Esophagus muscularis mucosa (tissue), 4 donors: ENCODE measurements around the gene PPP6R3. TPM values are rescaled to one million over a fixed set of nuclear protein-coding genes. Genes with fewer than 3 reads are reported as not detected.

Experiments used
- DNase-seq: peaks from one replicate; pipeline ENCODE4 v3.0.0-alpha.2; 2017; ENCODE audit errors: extremely low spot score
- H3K27ac ChIP-seq, 4 donors: fragments of 200-600 bp; sonication (generic); replicated peaks in 1 of 4; 1 replicate in 3 of 4; 2 replicates in 1 of 4; pipeline ENCODE4 v1.5.1; 2016 to 2019; ENCODE audit warnings: mild to moderate bottlenecking in 1 of 4
- H3K27me3 ChIP-seq, 4 donors: fragments of 200-600 bp; sonication (generic); one replicate each; pipeline versions ENCODE4 v1.5.1 to v1.6.0; 2016 to 2019
- H3K36me3 ChIP-seq, 4 donors: fragments of 200-600 bp; sonication (generic); one replicate each; pipeline ENCODE4 v1.5.1; 2016 to 2019
- H3K4me1 ChIP-seq, 4 donors: fragments of 200-600 bp; sonication (generic); one replicate each; pipeline ENCODE4 v1.5.1; 2016 to 2019
- H3K4me3 ChIP-seq, 4 donors: fragments of 200-600 bp; sonication (generic); 1 replicate in 2 of 4; 2 replicates in 2 of 4; pipeline ENCODE4 v1.5.1; 2016 to 2019; ENCODE audit warnings: mild to moderate bottlenecking in 4 of 4, moderate library complexity in 1 of 4
- H3K9me3 ChIP-seq, 4 donors: fragments of 200-600 bp; sonication (generic); 1 replicate in 3 of 4; 2 replicates in 1 of 4; pipeline ENCODE4 v1.5.1; 2016 to 2019
- EP300 ChIP-seq: sonication (generic); formaldehyde crosslinking; IDR thresholded peaks from one replicate; pipeline ENCODE4 v1.6.1; 2017; ENCODE audit warnings: antibody characterized with exemption
- POLR2A ChIP-seq: fragments of 450-650 bp; IDR thresholded peaks from one replicate; pipeline ENCODE4 v1.6.1; 2017; ENCODE audit warnings: antibody characterized with exemption, moderate library complexity, mild to moderate bottlenecking, low read depth
- POLR2AphosphoS5 ChIP-seq, 2 donors: sonication (generic); formaldehyde crosslinking; IDR thresholded peaks; one replicate each; pipeline ENCODE4 v1.6.1; 2017; ENCODE audit warnings: antibody characterized with exemption in 2 of 2
- WGBS: methylation state at CpG from one replicate; pipeline ENCODE4 v1.1.5; 2018; 5-methylcytosine and 5-hydroxymethylcytosine counted together
- intact Hi-C: fragments of 100-400 bp; cut with DNase I; formaldehyde crosslinking; loops from one replicate; pipeline ENCODE4 v1.15.1; 2023
- total RNA-seq, 4 donors: library from RNA; depleted of rRNA; stranded (reverse); fragments of >200 nt; gene quantifications; one replicate each; pipeline versions ENCODE4 v1.1.0 to v1.2.1, GENCODE V29; 2016
- TF ChIP-seq, protein P1 (sequence below), 3 experiments: fragments of 200-600 bp in 2 of 3; fragments of 450-650 bp in 1 of 3; sonication (generic) in 2 of 3; IDR thresholded peaks; one replicate each; pipeline ENCODE4 v1.5.1; 2017 to 2019; ENCODE audit warnings: antibody characterized with exemption in 3 of 3, mild to moderate bottlenecking in 2 of 3, moderate library complexity in 1 of 3

The PPP6R3 gene
- total RNA-seq, 4 donors from 2014 or later = 106 to 132 (median 116) TPM

- H3K4me1 ChIP-seq = peaks cover 32 to 69% (median 63%) of the 10 kb centered on the region in 4 donors
- intact Hi-C loops = loop anchor here (5.0 kb wide), 1 partner anchor 79 kb away; the partner anchor contains the start of gene PPP6R3
Measured at GRCh38 chr11:68541116-68541515, 80.6 kb downstream of the PPP6R3 start.

GRCh38 chr11:68541991-68542390 lies 81.4 kb downstream of the PPP6R3 start:
- DNase-seq = no peak
- H3K9me3 ChIP-seq = no peaks in the 10 kb centered on the region
- peaks cover 10 to 53% (median 40%) of the 10 kb centered on the region in 4 donors for H3K36me3 ChIP-seq
- intact Hi-C loops = loop anchor here (5.0 kb wide), 1 partner anchor 80 kb away; the partner anchor contains the start of gene PPP6R3
- 63% methylated on average over 8 of the region's 8 CpGs for WGBS
- peaks cover 29 to 69% (median 62%) of the 10 kb centered on the region in 4 donors for H3K4me1 ChIP-seq
- no peak for TF ChIP-seq POLR2A
- TF ChIP-seq, protein P1, sequence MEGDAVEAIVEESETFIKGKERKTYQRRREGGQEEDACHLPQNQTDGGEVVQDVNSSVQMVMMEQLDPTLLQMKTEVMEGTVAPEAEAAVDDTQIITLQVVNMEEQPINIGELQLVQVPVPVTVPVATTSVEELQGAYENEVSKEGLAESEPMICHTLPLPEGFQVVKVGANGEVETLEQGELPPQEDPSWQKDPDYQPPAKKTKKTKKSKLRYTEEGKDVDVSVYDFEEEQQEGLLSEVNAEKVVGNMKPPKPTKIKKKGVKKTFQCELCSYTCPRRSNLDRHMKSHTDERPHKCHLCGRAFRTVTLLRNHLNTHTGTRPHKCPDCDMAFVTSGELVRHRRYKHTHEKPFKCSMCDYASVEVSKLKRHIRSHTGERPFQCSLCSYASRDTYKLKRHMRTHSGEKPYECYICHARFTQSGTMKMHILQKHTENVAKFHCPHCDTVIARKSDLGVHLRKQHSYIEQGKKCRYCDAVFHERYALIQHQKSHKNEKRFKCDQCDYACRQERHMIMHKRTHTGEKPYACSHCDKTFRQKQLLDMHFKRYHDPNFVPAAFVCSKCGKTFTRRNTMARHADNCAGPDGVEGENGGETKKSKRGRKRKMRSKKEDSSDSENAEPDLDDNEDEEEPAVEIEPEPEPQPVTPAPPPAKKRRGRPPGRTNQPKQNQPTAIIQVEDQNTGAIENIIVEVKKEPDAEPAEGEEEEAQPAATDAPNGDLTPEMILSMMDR (IDR thresholded peaks at IDR 0.05) = no peak
- TF ChIP-seq EP300 = no peak
- TF ChIP-seq POLR2AphosphoS5 (IDR thresholded peaks at IDR 0.05) = no peak
- H3K4me3 ChIP-seq = no peak overlapping the region
- no peaks in the 10 kb centered on the region for H3K27me3 ChIP-seq
- H3K27ac ChIP-seq = peak overlapping the region in 3 of 4 donors; percentile 37 to 61 (median 58)

More at GRCh38 chr11:68541116-68541515, 80.6 kb downstream of the PPP6R3 start:
- TF ChIP-seq POLR2AphosphoS5 (IDR thresholded peaks at IDR 0.05) (no peak), POLR2A (no peak), EP300 (no peak)
- TF ChIP-seq, protein P1 (IDR thresholded peaks at IDR 0.05) = no peak
- H3K9me3 ChIP-seq = no peaks in the 10 kb centered on the region
- no peak overlapping the region for H3K27ac ChIP-seq
- peaks cover 10 to 48% (median 35%) of the 10 kb centered on the region in 4 donors for H3K36me3 ChIP-seq
- H3K4me3 ChIP-seq = no peak overlapping the region
- DNase-seq = no peak
- WGBS = 92% methylated on average over 2 of the region's 2 CpGs
- no peaks in the 10 kb centered on the region for H3K27me3 ChIP-seq

DNA sequence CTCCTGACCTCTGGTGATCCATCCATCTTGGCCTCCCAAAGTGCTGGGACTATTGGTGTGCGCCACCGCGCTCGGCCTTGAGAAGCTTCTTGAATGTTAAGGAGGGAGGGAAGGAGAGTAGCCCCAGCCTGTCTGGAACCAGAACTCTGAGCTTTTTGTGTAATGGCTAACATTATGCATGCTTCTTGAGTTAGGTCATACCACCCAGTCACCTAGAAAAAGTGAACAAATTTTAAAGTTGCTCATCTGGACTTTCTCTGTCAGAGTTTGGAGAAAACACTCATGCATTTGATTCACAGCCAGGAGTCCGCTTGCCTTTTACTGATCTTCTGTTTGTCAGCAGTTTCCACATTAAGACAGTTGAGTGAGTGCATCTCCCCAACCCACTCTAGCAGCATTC lies 82.1 kb downstream of the PPP6R3 start:
- no peak for DNase-seq
- Histone ChIP-seq H3K4me3 (no peak overlapping the region), H3K9me3 (no peaks in the 10 kb centered on the region), H3K4me1 (peaks cover 26 to 66% (median 57%) of the 10 kb centered on the region in 4 donors), H3K36me3 (peaks cover 10 to 53% (median 40%) of the 10 kb centered on the region in 4 donors), H3K27ac (peak overlapping the region; percentile 37 to 61 (median 60)), H3K27me3 (no peaks in the 10 kb centered on the region)
- TF ChIP-seq POLR2AphosphoS5 (IDR thresholded peaks at IDR 0.05) (peak in 1 of 2 donors; percentile 57), POLR2A (no peak)
- WGBS = 54% methylated on average over 5 of the region's 5 CpGs
- intact Hi-C loops = loop anchor here (5.0 kb wide), 1 partner anchor 80 kb away; the partner anchor contains the start of gene PPP6R3

DNA sequence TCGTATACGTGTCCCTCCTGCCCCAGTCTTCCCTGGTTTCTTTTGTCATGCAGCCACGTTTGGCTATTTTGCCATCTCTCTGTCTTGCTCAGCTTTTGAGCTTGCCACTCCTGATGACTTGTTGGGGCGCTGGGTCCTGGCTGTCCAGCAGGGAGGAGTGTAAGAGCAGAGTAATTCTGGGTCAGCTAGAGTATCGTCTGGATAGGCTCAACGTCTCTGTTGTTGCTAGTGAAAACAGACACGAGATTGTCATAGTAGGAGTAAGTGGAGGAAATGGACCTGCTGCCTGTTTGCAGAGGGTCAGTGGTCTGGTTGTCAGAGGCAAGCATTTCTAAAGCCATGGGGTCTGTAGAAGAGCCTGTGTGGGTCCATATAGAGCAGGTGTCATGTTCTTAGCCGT lies 83.0 kb downstream of the PPP6R3 start:
- Histone ChIP-seq H3K27me3 (no peaks in the 10 kb centered on the region), H3K4me3 (no peak overlapping the region), H3K36me3 (peaks cover 9 to 56% (median 43%) of the 10 kb centered on the region in 4 donors), H3K27ac (peak overlapping the region in 1 of 4 donors; percentile 21), H3K4me1 (peaks cover 32 to 66% (median 51%) of the 10 kb centered on the region in 4 donors), H3K9me3 (no peaks in the 10 kb centered on the region)
- intact Hi-C loops = loop anchor here (5.0 kb wide), 1 partner anchor 81 kb away; the partner anchor contains the start of gene PPP6R3
- no peak for DNase-seq
- WGBS = 68% methylated on average over 8 of the region's 8 CpGs
- TF ChIP-seq POLR2A = no peak
- TF ChIP-seq, protein P1 (IDR thresholded peaks at IDR 0.05) = no peak
- no peak for TF ChIP-seq EP300
- peak in 1 of 2 donors; percentile 8 for TF ChIP-seq POLR2AphosphoS5 (IDR thresholded peaks at IDR 0.05)

DNA sequence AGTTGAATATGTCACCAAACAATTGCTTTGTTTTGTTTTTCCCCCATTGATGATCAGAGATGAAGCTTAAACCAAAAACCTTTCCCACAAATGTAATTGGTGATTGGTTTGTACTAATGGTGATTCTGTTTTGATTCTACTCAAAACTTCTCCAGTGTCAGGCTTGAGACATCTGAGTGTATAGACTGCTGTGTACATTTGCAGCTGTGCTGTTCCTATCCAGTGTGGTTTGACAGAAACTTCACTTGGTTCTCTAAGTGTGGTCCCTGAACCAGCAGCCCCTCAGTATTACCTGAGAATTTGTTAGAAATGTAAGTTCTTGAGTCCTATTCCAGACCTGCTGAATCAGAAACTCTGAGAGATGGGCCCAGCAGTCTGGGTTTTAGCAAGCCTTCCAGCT lies 84.8 kb downstream of the PPP6R3 start:
- DNase-seq = no peak
- H3K4me3 ChIP-seq = no peak overlapping the region
- intact Hi-C loops = no loop called here
- H3K27ac ChIP-seq = no peak overlapping the region
- no peaks in the 10 kb centered on the region for H3K27me3 ChIP-seq
- no peaks in the 10 kb centered on the region for H3K9me3 ChIP-seq
- H3K36me3 ChIP-seq = peaks cover 0 to 54% (median 38%) of the 10 kb centered on the region in 4 donors
- H3K4me1 ChIP-seq = peaks cover 49 to 83% (median 67%) of the 10 kb centered on the region in 4 donors
- TF ChIP-seq POLR2AphosphoS5 (IDR thresholded peaks at IDR 0.05) = no peak
- TF ChIP-seq, protein P1 (IDR thresholded peaks at IDR 0.05) = no peak
- TF ChIP-seq POLR2A = no peak
